ENCODE measurements around the gene MAGI1. TPM values are rescaled to one million over a fixed set of nuclear protein-coding genes. Genes with fewer than 3 reads are reported as not detected.

The MAGI1 gene
- polyA plus RNA-seq, 3 donors: not detected

DNA sequence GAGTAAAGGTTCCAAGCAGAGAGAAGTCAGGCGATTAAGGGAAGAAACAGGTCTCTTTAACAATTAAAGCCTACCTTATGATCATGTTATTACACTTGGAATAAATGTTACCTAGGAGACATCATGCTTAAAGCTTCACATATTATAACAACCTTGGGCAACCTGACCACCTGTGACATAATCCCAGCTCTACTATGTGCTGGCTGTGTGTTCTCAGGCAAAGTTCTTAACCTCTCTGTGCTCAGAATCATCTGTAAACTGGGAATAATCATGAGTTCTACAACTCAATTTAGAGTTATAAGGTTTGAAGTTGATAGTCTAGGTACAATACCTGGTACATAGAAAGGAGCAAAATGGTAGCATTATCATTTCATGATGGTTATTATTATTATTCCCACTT lies 159.3 kb downstream of the MAGI1 start:
- H4K20me1 ChIP-seq (ENCODE audit: insufficient read depth, low read length): no peaks in the 10 kb centered on the region
- WGBS (ENCODE audit: insufficient coverage): no CpG with 5 or more reads among the region's 1 CpG
- no peak for DNase-seq

DNA sequence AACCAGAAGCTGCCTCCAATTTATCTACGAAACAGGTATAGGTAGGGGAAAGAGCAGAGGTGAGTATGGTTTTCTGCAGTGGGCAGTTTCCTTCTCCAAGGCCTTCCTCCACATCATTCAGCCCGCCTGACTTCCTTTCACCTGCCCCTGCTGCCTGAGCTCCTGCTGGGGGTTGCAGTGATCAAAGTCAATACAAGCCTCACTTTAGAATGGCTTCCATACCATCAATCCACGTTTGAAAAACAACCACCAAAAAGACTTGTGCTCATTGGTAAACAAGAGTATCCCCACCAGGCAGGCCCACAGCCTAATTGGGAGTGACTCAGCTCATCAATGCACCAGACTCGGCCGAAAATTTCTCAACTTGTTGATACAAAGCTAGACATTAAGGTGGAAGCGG lies 159.9 kb downstream of the MAGI1 start:
- no peak for DNase-seq
- H3K9me3 ChIP-seq (replicated peaks in 1 of 2; ENCODE audit: control insufficient read depth in 1 of 2, insufficient read depth in 1 of 2, low read length in 2 of 2): no peaks in the 10 kb centered on the region
- H3K4me3 Mint-ChIP-seq: no peak overlapping the region
- H3K27ac ChIP-seq (ENCODE audit: low read depth in 1 of 2, low read length in 2 of 2): no peak overlapping the region
- no peaks in the 10 kb centered on the region for H3K4me1 Mint-ChIP-seq
- H2AFZ ChIP-seq (ENCODE audit: insufficient read depth, low read depth, low read length, poor library complexity, severe bottlenecking): no peak overlapping the region
- no peak overlapping the region for H3K9ac ChIP-seq (ENCODE audit: insufficient read depth, low read length, poor library complexity, severe bottlenecking)
- no peaks in the 10 kb centered on the region for H3K4me1 ChIP-seq (ENCODE audit: control insufficient read depth in 1 of 2, insufficient read depth in 2 of 2, low read length in 2 of 2)
- 74% methylated on average over 3 of the region's 6 CpGs for WGBS (ENCODE audit: insufficient coverage)
- H3K27me3 ChIP-seq (ENCODE audit: control insufficient read depth in 2 of 2, insufficient read depth in 2 of 2, low read length in 2 of 2): no peaks in the 10 kb centered on the region
- H3K27ac Mint-ChIP-seq: no peak overlapping the region
- no peaks in the 10 kb centered on the region for H3K79me2 ChIP-seq (ENCODE audit: insufficient read depth, low read length)
- no peaks in the 10 kb centered on the region for H3K36me3 ChIP-seq (replicated peaks in 1 of 2; ENCODE audit: control insufficient read depth in 1 of 2, insufficient read depth in 2 of 2, low read length in 2 of 2)
- H4K20me1 ChIP-seq (ENCODE audit: insufficient read depth, low read length): no peaks in the 10 kb centered on the region
- H3K36me3 Mint-ChIP-seq: no peaks in the 10 kb centered on the region
- peaks cover 0 to 4% (median 2%) of the 10 kb centered on the region in 3 donors for H3K27me3 Mint-ChIP-seq (ENCODE audit: low read depth in 3 of 3)
- intact Hi-C loops (cut with micrococcal nuclease): no loop called here
- peaks cover 0 to 4% (median 2%) of the 10 kb centered on the region in 7 donors for H3K9me3 Mint-ChIP-seq
- TF ChIP-seq, protein P1, sequence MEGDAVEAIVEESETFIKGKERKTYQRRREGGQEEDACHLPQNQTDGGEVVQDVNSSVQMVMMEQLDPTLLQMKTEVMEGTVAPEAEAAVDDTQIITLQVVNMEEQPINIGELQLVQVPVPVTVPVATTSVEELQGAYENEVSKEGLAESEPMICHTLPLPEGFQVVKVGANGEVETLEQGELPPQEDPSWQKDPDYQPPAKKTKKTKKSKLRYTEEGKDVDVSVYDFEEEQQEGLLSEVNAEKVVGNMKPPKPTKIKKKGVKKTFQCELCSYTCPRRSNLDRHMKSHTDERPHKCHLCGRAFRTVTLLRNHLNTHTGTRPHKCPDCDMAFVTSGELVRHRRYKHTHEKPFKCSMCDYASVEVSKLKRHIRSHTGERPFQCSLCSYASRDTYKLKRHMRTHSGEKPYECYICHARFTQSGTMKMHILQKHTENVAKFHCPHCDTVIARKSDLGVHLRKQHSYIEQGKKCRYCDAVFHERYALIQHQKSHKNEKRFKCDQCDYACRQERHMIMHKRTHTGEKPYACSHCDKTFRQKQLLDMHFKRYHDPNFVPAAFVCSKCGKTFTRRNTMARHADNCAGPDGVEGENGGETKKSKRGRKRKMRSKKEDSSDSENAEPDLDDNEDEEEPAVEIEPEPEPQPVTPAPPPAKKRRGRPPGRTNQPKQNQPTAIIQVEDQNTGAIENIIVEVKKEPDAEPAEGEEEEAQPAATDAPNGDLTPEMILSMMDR (IDR thresholded peaks at IDR 0.05): no peak
- no peak overlapping the region for H3K4me2 ChIP-seq (replicated peaks; ENCODE audit: extremely low read depth, low read length, poor library complexity, severe bottlenecking)
- H3K4me3 ChIP-seq (replicated peaks in 1 of 3; ENCODE audit: low read depth in 2 of 3, low read length in 3 of 3): no peak overlapping the region

More for the DNA sequence above, 159.3 kb downstream of the MAGI1 start:
- intact Hi-C loops (cut with micrococcal nuclease): no loop called here
- no peaks in the 10 kb centered on the region for H3K79me2 ChIP-seq (ENCODE audit: insufficient read depth, low read length)
- no peak overlapping the region for H3K27ac ChIP-seq (ENCODE audit: low read depth in 1 of 2, low read length in 2 of 2)
- Mint-ChIP-seq H3K9me3 (peaks cover 0 to 4% (median 2%) of the 10 kb centered on the region in 7 donors), H3K27me3 (ENCODE audit: low read depth in 3 of 3) (peaks cover 0 to 4% (median 2%) of the 10 kb centered on the region in 3 donors), H3K36me3 (no peaks in the 10 kb centered on the region), H3K4me1 (no peaks in the 10 kb centered on the region), H3K27ac (no peak overlapping the region), H3K4me3 (no peak overlapping the region)
- no peaks in the 10 kb centered on the region for H3K36me3 ChIP-seq (replicated peaks in 1 of 2; ENCODE audit: control insufficient read depth in 1 of 2, insufficient read depth in 2 of 2, low read length in 2 of 2)
- H3K9ac ChIP-seq (ENCODE audit: insufficient read depth, low read length, poor library complexity, severe bottlenecking): no peak overlapping the region
- H2AFZ ChIP-seq (ENCODE audit: insufficient read depth, low read depth, low read length, poor library complexity, severe bottlenecking): no peak overlapping the region
- no peak overlapping the region for H3K4me3 ChIP-seq (replicated peaks in 1 of 3; ENCODE audit: low read depth in 2 of 3, low read length in 3 of 3)
- no peaks in the 10 kb centered on the region for H3K9me3 ChIP-seq (replicated peaks in 1 of 2; ENCODE audit: control insufficient read depth in 1 of 2, insufficient read depth in 1 of 2, low read length in 2 of 2)
- TF ChIP-seq, protein P1 (IDR thresholded peaks at IDR 0.05): no peak
- H3K4me1 ChIP-seq (ENCODE audit: control insufficient read depth in 1 of 2, insufficient read depth in 2 of 2, low read length in 2 of 2): no peaks in the 10 kb centered on the region
- no peak overlapping the region for H3K4me2 ChIP-seq (replicated peaks; ENCODE audit: extremely low read depth, low read length, poor library complexity, severe bottlenecking)
- H3K27me3 ChIP-seq (ENCODE audit: control insufficient read depth in 2 of 2, insufficient read depth in 2 of 2, low read length in 2 of 2): no peaks in the 10 kb centered on the region

All from CD14-positive monocyte (primary cell).